ENCODE data around the gene TCF7L1.

The TCF7L1 gene

GRCh38 chr2:85356186-85356585, 223.0 kb downstream of the TCF7L1 start:
- no peak for DNase-seq (ENCODE audit: low spot score)

GRCh38 chr2:85357736-85358135, 224.5 kb downstream of the TCF7L1 start:
- DNase-seq (ENCODE audit: low spot score): no peak
